ENCODE data around the gene MYO10. TPM values are rescaled to one million over a fixed set of nuclear protein-coding genes. Genes with fewer than 3 reads are reported as not detected.
A peak's percentile ranks its signal among the peaks of the same experiment; 100 is the strongest.

MYO10 gene
- total RNA-seq, 1 experiment from 2014 or later, result 89.8 TPM

- no peak overlapping the region for H3K4me3 Mint-ChIP-seq
- no peak overlapping the region for H3K27ac Mint-ChIP-seq
- H3K9me3 Mint-ChIP-seq, result no peaks in the 10 kb centered on the region
- no peak for TF ChIP-seq ATF1 (CRISPR knock-in tag; IDR thresholded peaks at IDR 0.05)
- no peak for TF ChIP-seq RELA (CRISPR knock-in tag; IDR thresholded peaks at IDR 0.05; ENCODE audit: borderline replicate concordance)
- TF ChIP-seq, protein P1, sequence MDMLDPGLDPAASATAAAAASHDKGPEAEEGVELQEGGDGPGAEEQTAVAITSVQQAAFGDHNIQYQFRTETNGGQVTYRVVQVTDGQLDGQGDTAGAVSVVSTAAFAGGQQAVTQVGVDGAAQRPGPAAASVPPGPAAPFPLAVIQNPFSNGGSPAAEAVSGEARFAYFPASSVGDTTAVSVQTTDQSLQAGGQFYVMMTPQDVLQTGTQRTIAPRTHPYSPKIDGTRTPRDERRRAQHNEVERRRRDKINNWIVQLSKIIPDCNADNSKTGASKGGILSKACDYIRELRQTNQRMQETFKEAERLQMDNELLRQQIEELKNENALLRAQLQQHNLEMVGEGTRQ (CRISPR knock-in tag; IDR thresholded peaks at IDR 0.05), result no peak
- TF ChIP-seq, protein P2, sequence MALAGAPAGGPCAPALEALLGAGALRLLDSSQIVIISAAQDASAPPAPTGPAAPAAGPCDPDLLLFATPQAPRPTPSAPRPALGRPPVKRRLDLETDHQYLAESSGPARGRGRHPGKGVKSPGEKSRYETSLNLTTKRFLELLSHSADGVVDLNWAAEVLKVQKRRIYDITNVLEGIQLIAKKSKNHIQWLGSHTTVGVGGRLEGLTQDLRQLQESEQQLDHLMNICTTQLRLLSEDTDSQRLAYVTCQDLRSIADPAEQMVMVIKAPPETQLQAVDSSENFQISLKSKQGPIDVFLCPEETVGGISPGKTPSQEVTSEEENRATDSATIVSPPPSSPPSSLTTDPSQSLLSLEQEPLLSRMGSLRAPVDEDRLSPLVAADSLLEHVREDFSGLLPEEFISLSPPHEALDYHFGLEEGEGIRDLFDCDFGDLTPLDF (CRISPR knock-in tag; IDR thresholded peaks at IDR 0.05), result no peak
- TF ChIP-seq NR2C2 (CRISPR knock-in tag; IDR thresholded peaks at IDR 0.05), result no peak
- TF ChIP-seq, protein P3, sequence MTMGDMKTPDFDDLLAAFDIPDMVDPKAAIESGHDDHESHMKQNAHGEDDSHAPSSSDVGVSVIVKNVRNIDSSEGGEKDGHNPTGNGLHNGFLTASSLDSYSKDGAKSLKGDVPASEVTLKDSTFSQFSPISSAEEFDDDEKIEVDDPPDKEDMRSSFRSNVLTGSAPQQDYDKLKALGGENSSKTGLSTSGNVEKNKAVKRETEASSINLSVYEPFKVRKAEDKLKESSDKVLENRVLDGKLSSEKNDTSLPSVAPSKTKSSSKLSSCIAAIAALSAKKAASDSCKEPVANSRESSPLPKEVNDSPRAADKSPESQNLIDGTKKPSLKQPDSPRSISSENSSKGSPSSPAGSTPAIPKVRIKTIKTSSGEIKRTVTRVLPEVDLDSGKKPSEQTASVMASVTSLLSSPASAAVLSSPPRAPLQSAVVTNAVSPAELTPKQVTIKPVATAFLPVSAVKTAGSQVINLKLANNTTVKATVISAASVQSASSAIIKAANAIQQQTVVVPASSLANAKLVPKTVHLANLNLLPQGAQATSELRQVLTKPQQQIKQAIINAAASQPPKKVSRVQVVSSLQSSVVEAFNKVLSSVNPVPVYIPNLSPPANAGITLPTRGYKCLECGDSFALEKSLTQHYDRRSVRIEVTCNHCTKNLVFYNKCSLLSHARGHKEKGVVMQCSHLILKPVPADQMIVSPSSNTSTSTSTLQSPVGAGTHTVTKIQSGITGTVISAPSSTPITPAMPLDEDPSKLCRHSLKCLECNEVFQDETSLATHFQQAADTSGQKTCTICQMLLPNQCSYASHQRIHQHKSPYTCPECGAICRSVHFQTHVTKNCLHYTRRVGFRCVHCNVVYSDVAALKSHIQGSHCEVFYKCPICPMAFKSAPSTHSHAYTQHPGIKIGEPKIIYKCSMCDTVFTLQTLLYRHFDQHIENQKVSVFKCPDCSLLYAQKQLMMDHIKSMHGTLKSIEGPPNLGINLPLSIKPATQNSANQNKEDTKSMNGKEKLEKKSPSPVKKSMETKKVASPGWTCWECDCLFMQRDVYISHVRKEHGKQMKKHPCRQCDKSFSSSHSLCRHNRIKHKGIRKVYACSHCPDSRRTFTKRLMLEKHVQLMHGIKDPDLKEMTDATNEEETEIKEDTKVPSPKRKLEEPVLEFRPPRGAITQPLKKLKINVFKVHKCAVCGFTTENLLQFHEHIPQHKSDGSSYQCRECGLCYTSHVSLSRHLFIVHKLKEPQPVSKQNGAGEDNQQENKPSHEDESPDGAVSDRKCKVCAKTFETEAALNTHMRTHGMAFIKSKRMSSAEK (CRISPR knock-in tag; IDR thresholded peaks at IDR 0.05; ENCODE audit: borderline replicate concordance), result no peak
- no peak for TF ChIP-seq TEAD4 (CRISPR knock-in tag; IDR thresholded peaks at IDR 0.05)
- no peak for TF ChIP-seq NR1H2 (CRISPR knock-in tag; IDR thresholded peaks at IDR 0.05)
- TF ChIP-seq, protein P4, sequence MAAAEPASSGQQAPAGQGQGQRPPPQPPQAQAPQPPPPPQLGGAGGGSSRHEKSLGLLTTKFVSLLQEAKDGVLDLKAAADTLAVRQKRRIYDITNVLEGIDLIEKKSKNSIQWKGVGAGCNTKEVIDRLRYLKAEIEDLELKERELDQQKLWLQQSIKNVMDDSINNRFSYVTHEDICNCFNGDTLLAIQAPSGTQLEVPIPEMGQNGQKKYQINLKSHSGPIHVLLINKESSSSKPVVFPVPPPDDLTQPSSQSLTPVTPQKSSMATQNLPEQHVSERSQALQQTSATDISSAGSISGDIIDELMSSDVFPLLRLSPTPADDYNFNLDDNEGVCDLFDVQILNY (CRISPR knock-in tag; IDR thresholded peaks at IDR 0.05), result no peak
- TF ChIP-seq, protein P5, sequence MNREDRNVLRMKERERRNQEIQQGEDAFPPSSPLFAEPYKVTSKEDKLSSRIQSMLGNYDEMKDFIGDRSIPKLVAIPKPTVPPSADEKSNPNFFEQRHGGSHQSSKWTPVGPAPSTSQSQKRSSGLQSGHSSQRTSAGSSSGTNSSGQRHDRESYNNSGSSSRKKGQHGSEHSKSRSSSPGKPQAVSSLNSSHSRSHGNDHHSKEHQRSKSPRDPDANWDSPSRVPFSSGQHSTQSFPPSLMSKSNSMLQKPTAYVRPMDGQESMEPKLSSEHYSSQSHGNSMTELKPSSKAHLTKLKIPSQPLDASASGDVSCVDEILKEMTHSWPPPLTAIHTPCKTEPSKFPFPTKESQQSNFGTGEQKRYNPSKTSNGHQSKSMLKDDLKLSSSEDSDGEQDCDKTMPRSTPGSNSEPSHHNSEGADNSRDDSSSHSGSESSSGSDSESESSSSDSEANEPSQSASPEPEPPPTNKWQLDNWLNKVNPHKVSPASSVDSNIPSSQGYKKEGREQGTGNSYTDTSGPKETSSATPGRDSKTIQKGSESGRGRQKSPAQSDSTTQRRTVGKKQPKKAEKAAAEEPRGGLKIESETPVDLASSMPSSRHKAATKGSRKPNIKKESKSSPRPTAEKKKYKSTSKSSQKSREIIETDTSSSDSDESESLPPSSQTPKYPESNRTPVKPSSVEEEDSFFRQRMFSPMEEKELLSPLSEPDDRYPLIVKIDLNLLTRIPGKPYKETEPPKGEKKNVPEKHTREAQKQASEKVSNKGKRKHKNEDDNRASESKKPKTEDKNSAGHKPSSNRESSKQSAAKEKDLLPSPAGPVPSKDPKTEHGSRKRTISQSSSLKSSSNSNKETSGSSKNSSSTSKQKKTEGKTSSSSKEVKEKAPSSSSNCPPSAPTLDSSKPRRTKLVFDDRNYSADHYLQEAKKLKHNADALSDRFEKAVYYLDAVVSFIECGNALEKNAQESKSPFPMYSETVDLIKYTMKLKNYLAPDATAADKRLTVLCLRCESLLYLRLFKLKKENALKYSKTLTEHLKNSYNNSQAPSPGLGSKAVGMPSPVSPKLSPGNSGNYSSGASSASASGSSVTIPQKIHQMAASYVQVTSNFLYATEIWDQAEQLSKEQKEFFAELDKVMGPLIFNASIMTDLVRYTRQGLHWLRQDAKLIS (CRISPR knock-in tag; IDR thresholded peaks at IDR 0.05; ENCODE audit: borderline replicate concordance), result no peak
- no peak for TF ChIP-seq ZNF219 (CRISPR knock-in tag; IDR thresholded peaks at IDR 0.05; ENCODE audit: borderline replicate concordance)
- no peak for TF ChIP-seq FOXJ3 (CRISPR knock-in tag; IDR thresholded peaks at IDR 0.05; ENCODE audit: borderline replicate concordance)
- no peaks in the 10 kb centered on the region for H3K27me3 Mint-ChIP-seq (ENCODE audit: low read depth)
- ChIA-PET POLR2A (no interaction called here), CTCF (interaction anchor here (1.5 kb wide), 1 partner anchor 14 kb away, joined by 3 read pairs; no protein-coding TSS in a partner anchor)
- no peak for ATAC-seq
- no peak for DNase-seq (ENCODE audit: low spot score)
- H3K36me3 Mint-ChIP-seq, result peaks cover 36% of the 10 kb centered on the region
- H3K4me1 Mint-ChIP-seq, result peaks cover 14% of the 10 kb centered on the region
These were observed 172.9 kb downstream of the MYO10 start for GRCh38 chr5:16763211-16763610.

DNA sequence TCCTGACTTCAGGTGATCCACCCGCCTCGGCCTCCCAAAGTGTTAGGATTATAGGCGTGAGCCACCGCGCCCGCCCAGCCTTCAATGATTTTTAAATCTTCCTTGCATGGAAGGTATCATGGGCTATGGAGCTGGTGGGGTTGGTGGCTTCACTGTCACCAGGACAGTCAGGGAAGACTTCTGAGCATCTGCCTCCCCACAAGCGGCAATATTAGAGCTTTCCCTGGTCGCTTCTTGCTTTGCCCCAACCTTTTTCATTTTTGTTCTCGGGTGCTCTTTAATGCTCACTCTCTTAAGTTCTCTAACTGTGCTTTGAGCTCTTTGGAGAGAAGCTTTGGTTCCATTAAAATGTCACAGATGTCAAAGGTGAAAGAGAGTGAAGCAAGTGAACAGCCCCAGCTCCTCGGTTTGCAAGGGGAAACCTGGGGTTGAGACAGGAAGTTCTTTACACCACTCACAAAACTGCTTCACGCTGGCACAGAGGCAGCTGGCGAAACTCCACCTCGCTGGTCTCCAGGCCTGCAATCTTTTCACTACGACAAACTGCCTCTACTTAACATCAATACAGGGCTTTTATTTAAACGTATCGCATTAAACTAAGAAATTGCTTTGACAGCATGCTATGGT, 176.8 kb downstream of the MYO10 start:
- DNase-seq (ENCODE audit: low spot score) (no peak), ATAC-seq (no peak; the same call in 1 of the 2 replicates)
- no peaks in the 10 kb centered on the region for H3K9me3 Mint-ChIP-seq
- H3K27ac Mint-ChIP-seq, result peak overlapping the region; percentile 87; the same call in 1 of the 2 replicates
- H3K36me3 Mint-ChIP-seq, result peaks cover 48% of the 10 kb centered on the region
- H3K4me3 Mint-ChIP-seq, result no peak overlapping the region
- peaks cover 21% of the 10 kb centered on the region for H3K4me1 Mint-ChIP-seq
- CTCF ChIA-PET, result interaction anchor here (0.6 to 1.2 kb wide), 3 partner anchors 17 to 194 kb away, joined by 3 to 6 read pairs (median 4); no protein-coding TSS in a partner anchor
- POLR2A ChIA-PET, result no interaction called here
- H3K27me3 Mint-ChIP-seq (ENCODE audit: low read depth), result no peaks in the 10 kb centered on the region
- TF ChIP-seq SMAD3 (CRISPR knock-in tag; IDR thresholded peaks at IDR 0.05; ENCODE audit: borderline replicate concordance) (no peak), ZNF232 (CRISPR knock-in tag; IDR thresholded peaks at IDR 0.05) (no peak), ZNF423 (CRISPR knock-in tag; IDR thresholded peaks at IDR 0.05) (no peak), FOXK1 (CRISPR knock-in tag; IDR thresholded peaks at IDR 0.05) (no peak), ZBTB21 (CRISPR knock-in tag; IDR thresholded peaks at IDR 0.05; ENCODE audit: borderline replicate concordance) (no peak), JAZF1 (CRISPR knock-in tag; IDR thresholded peaks at IDR 0.05) (no peak)
- TF ChIP-seq, protein P2 (CRISPR knock-in tag; IDR thresholded peaks at IDR 0.05), result no peak
- TF ChIP-seq, protein P6, sequence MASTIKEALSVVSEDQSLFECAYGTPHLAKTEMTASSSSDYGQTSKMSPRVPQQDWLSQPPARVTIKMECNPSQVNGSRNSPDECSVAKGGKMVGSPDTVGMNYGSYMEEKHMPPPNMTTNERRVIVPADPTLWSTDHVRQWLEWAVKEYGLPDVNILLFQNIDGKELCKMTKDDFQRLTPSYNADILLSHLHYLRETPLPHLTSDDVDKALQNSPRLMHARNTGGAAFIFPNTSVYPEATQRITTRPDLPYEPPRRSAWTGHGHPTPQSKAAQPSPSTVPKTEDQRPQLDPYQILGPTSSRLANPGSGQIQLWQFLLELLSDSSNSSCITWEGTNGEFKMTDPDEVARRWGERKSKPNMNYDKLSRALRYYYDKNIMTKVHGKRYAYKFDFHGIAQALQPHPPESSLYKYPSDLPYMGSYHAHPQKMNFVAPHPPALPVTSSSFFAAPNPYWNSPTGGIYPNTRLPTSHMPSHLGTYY (CRISPR knock-in tag; IDR thresholded peaks at IDR 0.05), result no peak
- TF ChIP-seq, protein P1 (CRISPR knock-in tag; IDR thresholded peaks at IDR 0.05), result no peak
